Measurements from ENCODE around the gene RCSD1.
A peak's percentile ranks its signal among the peaks of the same experiment; 100 is the strongest.

The RCSD1 gene

DNA sequence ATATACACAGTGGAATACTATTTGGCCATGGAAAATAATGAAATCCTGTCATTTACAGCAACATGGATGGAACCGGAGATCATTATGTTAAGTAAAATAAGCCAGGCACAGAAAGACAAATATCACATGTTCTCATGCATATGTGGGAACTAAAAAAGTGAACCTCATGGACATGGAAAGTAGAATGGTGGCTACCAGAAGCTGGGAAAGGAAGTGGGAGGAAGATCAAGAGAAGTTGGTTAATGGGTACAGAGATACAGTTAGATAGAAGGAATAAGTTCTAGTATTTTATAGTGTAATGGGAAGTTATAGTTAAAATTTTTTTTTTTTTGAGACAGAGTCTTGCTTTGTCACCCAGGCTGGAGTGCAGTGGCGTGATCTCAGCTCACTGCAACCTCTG lies 41.7 kb upstream of the RCSD1 start:
- no peak overlapping the region for H3K4me3 ChIP-seq (ENCODE audit: low read depth, low read length)
- DNase-seq (ENCODE audit: low read depth): no peak
- TF ChIP-seq, protein P1, sequence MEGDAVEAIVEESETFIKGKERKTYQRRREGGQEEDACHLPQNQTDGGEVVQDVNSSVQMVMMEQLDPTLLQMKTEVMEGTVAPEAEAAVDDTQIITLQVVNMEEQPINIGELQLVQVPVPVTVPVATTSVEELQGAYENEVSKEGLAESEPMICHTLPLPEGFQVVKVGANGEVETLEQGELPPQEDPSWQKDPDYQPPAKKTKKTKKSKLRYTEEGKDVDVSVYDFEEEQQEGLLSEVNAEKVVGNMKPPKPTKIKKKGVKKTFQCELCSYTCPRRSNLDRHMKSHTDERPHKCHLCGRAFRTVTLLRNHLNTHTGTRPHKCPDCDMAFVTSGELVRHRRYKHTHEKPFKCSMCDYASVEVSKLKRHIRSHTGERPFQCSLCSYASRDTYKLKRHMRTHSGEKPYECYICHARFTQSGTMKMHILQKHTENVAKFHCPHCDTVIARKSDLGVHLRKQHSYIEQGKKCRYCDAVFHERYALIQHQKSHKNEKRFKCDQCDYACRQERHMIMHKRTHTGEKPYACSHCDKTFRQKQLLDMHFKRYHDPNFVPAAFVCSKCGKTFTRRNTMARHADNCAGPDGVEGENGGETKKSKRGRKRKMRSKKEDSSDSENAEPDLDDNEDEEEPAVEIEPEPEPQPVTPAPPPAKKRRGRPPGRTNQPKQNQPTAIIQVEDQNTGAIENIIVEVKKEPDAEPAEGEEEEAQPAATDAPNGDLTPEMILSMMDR (IDR thresholded peaks at IDR 0.05; ENCODE audit: control insufficient read depth, extremely low read depth, insufficient read depth): no peak

- H3K4me3 ChIP-seq (ENCODE audit: low read depth, low read length): no peak overlapping the region
- no peak for DNase-seq (ENCODE audit: low read depth)
- TF ChIP-seq, protein P1 (IDR thresholded peaks at IDR 0.05; ENCODE audit: control insufficient read depth, extremely low read depth, insufficient read depth): no peak
These were observed 37.6 kb upstream of the RCSD1 start for GRCh38 chr1:167592475-167592874.

GRCh38 chr1:167593860-167594259 lies 36.2 kb upstream of the RCSD1 start:
- no peak for DNase-seq (ENCODE audit: low read depth)
- H3K4me3 ChIP-seq (ENCODE audit: low read depth, low read length): no peak overlapping the region
- TF ChIP-seq, protein P1 (IDR thresholded peaks at IDR 0.05; ENCODE audit: control insufficient read depth, extremely low read depth, insufficient read depth): no peak

DNA sequence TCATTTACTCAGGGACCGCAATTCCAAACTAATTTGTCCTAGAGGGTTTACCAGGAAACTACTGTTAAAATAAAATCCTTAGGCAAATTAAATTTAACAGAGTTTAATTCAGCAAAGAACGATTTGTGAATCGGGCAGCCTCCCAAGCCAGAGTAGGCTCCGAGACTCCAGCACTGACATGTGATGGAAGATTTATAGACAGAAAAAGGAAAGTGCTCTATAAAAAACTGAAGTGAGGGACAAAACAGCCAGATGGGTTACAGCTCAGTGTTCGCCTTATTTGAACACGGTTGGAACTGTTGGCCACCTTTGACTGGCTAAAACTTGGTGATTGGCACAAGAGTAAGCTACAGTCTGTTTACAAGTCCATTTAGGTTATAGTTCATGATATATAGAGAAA lies 35.2 kb upstream of the RCSD1 start:
- no peak overlapping the region for H3K4me3 ChIP-seq (ENCODE audit: low read depth, low read length)
- DNase-seq (ENCODE audit: low read depth): peak; percentile 43
- TF ChIP-seq, protein P1 (IDR thresholded peaks at IDR 0.05; ENCODE audit: control insufficient read depth, extremely low read depth, insufficient read depth): no peak

GRCh38 chr1:167599957-167600581 lies 30.0 kb upstream of the RCSD1 start:
- TF ChIP-seq, protein P1 (IDR thresholded peaks at IDR 0.05; ENCODE audit: control insufficient read depth, extremely low read depth, insufficient read depth): peak; percentile 87
- H3K4me3 ChIP-seq (ENCODE audit: low read depth, low read length): no peak overlapping the region
- DNase-seq (ENCODE audit: low read depth): peak; percentile 44

- TF ChIP-seq, protein P1 (IDR thresholded peaks at IDR 0.05; ENCODE audit: control insufficient read depth, extremely low read depth, insufficient read depth): no peak
- DNase-seq (ENCODE audit: low read depth): no peak
- H3K4me3 ChIP-seq (ENCODE audit: low read depth, low read length): no peak overlapping the region
These were observed 28.3 kb upstream of the RCSD1 start for GRCh38 chr1:167601442-167602383.

Measured in LNCaP clone FGC (cell line).